ENCODE results near the gene EGR4. TPM values are rescaled to one million over a fixed set of nuclear protein-coding genes. Genes with fewer than 3 reads are reported as not detected.

Gene EGR4
- total RNA-seq, 1 donor from 2014 or later: not detected

Other genes with a start within 250 kb of the EGR4 start
- 10.6 to 18.1 TPM (median 13.5 TPM) in 3 replicates for gene SFXN5, start 221.8 kb downstream of the EGR4 start, total RNA-seq
- 39.8 to 54.7 TPM (median 53.1 TPM) in 3 replicates for gene RAB11FIP5, start 180.6 kb downstream of the EGR4 start, total RNA-seq
- not detected in 3 replicates for gene NOTO, start 91.0 kb downstream of the EGR4 start, total RNA-seq
- gene SMYD5, start 79.3 kb downstream of the EGR4 start, total RNA-seq: 10.0 to 12.6 TPM (median 11.7 TPM) in 3 replicates
- 21.7 to 32.4 TPM (median 23.0 TPM) in 3 replicates for gene PRADC1, start 60.3 kb downstream of the EGR4 start, total RNA-seq
- gene CCT7, start 59.2 kb downstream of the EGR4 start, total RNA-seq: 182 to 214 TPM (median 192 TPM) in 3 replicates
- gene FBXO41, start 9.1 kb downstream of the EGR4 start, total RNA-seq: 1.6 to 4.0 TPM (median 3.6 TPM) in 3 replicates
- 20.0 to 21.4 TPM (median 20.3 TPM) in 3 replicates for gene ALMS1, start 92.3 kb upstream of the EGR4 start, total RNA-seq

Data from chondrocyte (in vitro differentiated cells).